HG02798 (cell line): ENCODE results near the gene SOX5.
"Not testable (repeated sequence)": the region's sequence is repeated elsewhere in the genome, so short reads cannot be mapped to it uniquely, and the experiment has no call there.

ENCODE experiments used
- ATAC-seq: cut with Tn5 transposase; IDR thresholded peaks from one replicate; pipeline ENCODE4 v1.9.1; 2021; ENCODE audit warnings: mild to moderate bottlenecking; ENCODE audit not compliant: unreplicated experiment, poor library complexity

The SOX5 gene

DNA sequence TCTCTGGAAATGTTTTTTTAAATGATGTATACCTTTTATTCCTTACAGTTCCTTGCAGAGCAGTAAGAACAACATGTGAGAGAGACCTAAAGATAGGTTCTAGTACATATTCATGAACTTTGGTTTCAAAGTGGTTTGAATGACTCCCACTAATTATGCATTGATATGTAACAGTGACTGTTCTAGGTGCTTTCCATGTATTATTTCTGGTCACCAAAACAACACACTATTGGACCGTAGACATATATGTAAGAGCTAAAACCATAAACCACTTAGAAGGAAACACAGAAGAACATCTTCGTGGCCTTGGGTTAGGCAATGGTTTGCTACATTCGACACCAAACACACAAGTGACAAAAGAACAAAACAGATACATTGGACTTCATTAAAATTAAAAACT lies 37.9 kb downstream of the SOX5 start:
- peak; percentile 65 for ATAC-seq

DNA sequence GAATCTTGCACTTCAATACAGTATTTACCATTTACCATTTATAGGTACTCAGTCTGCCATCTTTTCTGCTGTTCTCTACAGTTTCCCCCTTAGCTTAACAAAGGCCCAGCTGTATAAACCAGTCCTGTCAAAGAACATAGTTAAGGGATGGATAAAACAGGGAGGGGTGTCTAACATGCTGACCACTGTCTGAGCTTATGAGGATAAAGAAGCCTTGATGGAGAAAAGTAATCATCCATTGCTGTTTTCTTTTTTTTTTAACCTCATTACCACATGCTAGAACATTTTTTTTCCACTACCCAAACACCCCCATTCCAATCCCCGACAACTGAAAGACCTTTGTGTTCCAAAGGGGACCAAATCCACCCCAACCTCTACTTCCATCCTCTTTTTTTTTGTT lies 39.9 kb downstream of the SOX5 start:
- ATAC-seq = no peak

DNA sequence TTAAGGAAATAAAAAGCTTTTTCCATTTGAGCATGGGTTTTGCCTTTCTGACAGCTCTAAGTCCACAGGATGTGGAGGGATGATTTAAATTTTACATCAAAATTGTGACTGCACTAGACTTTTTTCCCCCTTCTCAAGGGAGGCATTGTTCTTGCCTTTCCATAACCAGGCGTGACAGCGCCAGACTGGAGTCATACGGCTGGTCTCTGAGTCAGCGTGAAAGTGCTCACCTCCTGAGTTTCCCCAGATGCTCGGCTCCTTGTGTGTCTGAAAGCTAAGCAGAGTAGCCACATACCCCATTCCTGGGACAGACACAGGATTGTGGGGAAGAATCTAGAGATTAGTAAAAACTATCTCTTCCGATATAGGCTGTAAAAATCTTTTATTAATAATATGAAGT lies 43.1 kb downstream of the SOX5 start:
- no peak for ATAC-seq

DNA sequence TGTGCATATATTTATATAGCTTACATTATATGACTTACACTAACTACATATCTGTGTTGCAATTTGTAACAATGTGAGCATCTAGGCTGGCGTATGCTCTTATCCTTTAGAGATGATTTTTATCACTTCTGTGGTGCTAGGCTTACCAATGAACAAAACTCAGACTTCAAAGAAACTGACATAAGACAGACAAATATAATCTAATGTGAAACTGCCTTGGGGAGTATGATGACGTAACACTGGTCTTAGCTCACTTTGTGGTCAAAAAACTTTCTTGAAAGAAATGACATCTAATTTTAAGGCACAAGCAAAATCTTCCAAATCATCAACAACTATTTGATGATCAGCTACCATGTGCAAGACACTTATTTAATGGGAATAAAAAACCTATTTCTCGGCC lies 50.0 kb downstream of the SOX5 start:
- no peak for ATAC-seq

DNA sequence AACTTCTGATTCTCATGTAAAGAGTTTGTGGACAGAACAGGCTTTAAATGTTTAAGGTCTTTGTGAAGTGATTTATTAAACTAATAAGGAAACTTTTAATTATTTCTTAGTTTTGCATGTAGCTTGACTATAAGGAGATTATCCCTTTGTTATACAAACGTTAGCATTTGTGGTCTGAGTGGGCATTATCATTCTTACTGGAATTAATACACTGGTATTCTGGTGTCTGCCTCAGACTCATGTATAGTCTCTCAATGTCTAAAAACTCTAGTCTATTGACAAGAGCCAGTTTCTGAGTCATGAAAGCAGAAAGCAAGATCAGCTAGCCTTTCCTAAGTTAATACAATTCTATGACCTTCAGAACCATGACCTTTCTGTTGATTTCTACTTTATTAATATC lies 51.3 kb downstream of the SOX5 start:
- no peak for ATAC-seq

DNA sequence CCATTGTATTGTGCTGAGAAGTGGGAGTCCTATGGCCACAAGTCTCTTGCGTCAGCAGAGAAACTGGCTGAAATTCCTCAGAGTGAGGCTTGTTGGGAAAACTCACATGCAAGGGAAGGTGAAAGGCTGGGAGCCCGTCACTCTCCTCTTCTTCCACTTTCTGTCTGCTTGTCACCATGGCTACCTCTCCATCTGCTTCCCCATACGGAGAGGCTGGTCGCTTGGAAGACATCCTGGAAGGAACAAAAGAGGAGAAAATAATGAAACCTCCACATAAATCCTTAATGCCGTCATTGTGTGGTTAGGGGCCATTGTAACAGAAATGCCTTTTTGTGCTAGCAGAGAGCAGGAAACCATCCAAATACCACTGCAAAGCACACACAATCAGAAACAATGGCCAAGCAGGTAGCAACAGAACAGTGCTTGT lies 53.7 kb downstream of the SOX5 start:
- no peak for ATAC-seq

DNA sequence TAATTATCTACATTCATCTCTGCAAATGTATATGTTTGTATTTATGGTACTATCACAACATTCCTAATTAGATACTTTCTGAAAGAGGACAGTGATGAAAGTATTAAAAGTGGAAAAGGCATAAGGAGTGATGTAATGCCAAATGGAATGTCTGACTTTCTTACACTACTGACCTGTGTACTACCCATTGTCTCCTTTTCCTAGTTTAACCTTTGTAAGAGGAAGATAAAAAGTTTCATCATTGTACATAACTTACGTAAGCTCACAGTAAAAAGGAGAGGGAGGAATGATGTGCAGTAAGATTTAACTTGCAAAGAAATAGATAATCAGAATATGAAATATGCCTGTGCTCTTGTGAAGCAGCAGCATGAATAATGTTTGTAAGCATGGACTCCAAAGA lies 55.9 kb downstream of the SOX5 start:
- ATAC-seq = no peak

DNA sequence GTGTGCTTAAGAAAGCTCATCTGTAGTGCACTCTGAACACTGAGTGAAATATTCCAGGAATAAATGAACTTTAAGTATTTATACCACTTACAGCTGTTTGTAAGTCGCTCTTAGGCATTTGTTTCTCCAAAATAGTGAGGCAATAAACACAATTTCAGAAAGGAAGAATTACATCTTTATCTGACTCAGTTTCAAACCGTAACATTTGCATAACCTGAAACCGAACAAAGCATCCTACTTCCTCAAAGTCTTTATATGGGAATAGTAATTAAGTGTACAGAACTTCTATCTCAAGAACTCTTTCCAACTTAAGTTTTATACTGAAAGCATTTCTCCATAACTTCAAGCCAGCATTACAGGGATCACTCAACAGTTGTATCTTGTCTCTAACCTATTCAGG lies 58.4 kb downstream of the SOX5 start:
- peak; percentile 44 for ATAC-seq

DNA sequence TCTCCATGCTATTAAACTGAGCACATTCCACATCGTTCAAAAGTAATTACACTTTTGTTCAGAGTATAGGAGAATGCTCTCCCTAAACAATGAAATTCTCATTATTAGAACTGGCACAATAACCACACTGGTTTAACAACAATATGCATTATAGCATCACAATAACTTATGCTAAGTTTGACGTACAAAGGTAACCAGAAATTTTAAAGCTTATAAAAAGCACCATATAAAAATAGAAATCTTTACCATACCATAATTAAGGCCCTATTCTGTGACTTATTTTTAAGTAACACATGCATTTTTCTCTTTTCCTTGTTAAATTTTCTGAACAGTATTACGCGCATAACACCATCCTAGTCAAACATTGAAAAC lies 60.4 kb downstream of the SOX5 start:
- no peak for ATAC-seq

DNA sequence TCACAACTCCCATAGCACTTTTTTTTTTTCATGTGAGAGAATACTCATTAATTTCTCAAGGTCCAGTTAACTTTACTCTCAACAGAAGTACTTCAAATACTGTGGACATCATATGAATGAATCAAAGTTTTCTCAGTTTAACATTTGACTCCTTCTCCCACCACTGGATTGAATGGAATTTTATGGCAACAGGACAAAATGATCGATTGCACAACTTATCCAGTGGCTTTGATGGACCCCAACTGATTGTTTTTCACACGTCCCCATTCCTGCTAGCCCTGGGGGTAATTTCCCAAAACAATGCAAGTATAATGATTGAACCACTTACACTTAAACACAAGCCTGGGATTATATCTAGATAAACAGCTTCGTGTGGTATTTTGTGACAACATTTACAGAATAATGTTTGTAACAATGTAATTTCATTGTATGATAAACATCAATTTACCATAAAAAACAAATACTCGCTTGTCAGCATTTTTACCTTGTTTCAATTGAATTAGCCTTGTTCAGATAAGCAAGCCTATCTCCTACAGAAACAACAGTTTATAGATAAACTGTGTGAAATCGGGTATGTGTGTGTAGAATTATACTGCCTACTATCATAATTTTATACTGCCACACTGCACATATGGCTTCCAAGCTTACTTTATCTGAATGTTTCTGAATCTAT lies 60.9 kb downstream of the SOX5 start:
- no peak for ATAC-seq

DNA sequence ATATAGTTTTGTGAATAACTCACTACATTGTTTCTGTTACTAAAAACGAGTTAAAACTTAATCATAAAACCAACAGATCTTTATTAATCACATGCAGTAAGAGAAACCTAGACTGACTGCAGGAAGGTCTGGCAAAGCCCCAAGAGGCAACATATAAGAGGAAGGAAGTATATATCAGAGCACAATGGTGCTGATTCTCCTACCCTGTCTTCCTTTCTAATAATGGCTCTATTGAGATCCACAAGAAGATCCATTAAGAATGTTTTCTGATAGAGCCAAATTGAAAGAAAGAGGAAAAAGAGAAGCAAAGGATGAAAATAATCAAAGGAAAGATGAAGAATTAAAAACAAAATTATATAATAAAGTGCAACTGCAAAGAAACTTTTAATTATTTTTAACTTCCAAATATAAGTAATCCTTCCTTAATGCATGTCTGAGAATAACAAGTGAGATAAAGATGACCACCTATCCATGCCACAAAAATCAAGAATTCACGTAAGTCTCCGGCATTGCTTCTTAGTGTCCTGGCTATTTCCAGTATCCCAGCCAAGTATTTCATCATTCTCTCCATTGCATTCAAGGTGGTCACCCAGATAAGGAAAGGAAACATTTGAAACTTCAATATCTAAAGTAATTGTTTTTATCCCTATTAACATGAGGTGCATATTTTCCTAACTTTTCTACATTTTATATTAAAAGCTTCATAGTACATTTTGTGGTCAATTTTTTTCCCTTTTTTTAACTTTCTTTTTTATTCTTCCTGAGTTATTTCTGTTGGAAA lies 62.2 kb downstream of the SOX5 start:
- no peak for ATAC-seq

DNA sequence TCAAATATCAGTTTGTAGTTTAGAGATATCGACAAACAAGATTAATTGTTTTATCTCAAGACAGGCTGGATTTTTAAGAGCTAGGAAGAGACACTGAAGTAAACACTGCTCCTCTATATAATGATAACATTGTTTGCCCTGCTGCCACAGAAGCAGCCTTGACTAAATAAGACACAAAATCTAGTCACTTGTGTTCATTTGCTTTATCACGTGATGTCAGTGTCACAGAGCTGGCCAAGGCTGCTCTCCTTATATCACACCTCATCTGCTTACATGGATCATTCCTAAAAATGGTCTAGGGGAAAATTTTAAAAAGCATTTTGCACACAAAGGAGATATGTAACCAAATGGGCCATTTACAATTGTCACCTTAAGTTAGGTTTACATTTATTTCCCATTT lies 64.1 kb downstream of the SOX5 start:
- no peak for ATAC-seq

DNA sequence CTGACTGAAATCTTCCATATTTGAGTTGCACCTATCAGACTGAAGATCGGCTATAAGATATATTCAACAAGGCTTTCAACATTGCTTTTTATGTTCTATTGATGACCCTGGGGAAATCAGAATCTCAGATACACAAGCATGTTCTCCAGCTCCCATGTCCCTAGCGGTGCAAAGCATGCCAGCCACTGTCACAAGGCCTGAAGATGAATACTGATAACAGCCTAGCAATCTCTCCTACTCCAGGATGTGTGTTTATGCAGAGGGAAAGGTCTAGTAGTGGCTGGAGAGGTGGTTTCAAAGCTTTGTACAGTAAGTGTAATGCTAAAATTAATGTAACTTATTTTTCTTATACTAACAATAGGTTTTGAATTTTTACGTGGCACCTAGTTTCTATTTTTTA lies 64.6 kb downstream of the SOX5 start:
- no peak for ATAC-seq

DNA sequence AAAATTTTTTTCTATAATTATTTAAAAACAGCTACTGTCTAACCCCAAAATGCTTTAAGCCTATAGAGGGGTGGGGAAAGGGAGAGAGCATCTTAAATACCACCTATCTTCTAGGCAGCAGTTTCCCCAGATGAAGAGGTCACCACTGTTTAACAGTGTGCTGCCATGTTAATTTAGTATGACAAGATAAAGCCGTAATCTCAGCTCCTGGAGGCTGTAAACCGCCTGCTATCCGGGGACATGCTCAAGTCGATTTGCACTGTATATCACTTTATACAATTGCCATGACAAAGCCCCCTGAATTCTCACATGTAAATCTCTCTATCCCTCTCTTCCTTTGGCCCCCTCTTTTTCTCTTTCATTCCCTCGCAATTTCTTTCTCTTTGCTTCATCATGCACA lies 68.5 kb downstream of the SOX5 start:
- ATAC-seq = no peak

DNA sequence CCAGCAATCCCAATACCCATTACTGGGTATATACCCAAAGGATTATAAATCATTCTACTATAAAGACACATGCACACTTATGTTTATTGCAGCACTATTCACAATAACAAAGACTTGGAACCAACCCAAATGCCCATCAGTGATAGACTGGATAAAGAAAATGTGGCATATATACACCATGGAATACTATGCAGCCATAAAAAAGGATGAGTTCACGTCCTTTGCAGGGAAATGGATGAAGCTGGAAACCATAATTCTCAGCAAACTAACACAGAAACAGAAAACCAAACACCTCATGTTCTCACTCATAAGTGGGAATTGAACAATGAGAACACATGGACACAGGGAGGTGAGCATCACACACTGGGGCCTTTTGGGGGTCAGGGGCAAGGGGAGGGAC lies 72.9 kb downstream of the SOX5 start:
- not testable (repeated sequence) for ATAC-seq

DNA sequence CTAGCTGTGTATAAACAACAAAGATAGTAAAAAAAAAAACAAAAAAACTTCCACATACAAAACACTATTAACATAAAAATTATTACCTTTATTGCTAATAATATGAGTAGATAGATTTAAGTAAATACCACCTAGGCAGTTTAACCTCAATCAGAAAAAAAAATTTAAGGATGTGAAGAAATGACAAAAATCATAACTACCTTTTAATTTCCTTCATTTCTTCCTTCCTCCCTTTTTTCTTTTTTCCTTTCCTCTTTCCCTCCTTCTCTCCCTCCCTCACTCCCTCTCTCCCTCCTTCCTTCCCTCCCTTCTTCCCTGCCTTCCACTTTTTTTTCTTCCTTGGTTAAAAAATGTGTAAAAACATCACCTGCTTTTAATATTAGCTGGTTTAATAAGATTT lies 81.7 kb downstream of the SOX5 start:
- no peak for ATAC-seq

DNA sequence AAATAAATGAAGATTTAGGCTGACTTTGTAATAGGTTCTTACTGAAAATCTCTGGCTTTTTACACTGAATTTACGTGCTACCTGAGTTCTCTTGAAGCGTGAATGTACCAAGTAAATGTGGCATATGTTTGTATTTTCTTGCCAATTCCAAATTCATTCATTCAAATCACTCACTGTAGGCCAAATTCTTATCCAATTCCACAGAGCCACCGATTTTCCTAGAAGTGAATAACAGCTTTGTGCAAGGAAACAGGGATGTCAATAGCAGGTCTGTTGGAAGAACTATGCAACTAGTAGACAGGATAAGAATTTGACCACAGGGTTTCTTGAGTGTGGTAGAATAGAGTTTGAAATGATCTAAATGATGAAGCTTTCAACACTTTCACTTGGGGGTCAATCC lies 86.8 kb downstream of the SOX5 start:
- ATAC-seq = no peak

DNA sequence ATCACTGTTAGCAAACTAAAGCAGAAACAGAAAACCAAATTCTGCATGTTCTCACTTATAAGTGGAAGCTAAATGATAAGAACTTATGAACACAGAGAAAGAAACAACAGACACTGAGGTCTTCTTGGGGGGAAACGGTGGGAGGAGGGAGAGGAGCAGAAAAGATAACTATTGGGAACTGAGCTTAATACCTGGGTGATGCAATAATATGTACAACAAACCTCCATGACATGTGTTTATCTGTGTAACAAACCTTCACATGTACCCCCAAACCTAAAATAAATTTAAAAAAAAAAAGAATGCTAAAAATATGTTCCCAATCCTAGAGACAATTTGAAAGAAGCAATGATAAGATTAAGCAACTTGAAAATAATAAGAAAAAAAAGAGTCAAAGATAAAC lies 89.5 kb downstream of the SOX5 start:
- no peak for ATAC-seq

DNA sequence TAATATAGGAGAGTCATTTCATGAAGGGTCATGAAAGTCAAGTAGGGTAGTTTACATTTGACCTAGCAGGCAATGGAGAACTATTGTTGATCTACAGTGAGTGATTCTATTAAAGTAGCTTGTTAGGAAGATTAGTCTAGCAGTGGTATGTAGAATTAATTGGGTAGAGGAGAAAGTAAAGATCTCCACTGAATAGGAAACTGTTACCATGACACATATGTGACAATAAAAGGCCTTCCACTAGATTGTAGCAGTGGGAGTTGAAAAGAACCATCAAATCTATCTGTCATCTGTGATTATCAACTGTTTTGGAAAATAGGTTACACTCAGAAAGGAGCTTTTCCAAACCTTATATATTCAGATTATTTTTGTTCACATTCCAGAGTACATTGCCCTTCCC lies 92.3 kb downstream of the SOX5 start:
- no peak for ATAC-seq

DNA sequence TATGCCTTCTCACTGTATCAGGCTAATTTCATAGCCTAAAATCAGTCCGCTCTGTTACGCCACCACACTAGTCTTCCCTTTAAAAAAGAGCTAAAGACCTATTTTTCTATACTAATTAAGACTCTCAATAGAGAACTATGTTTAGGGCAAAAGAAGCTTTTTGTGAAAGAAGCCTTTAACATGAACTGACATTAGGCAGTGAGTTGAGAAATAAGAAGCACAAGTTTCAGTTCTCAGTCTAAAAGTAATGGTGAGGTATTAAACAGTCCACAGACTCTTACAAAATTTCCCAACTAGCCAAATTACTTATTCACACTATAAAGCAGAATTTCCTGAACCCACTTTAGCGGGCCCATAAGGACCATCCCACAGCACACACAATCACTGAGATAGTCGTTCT lies 93.7 kb downstream of the SOX5 start:
- no peak for ATAC-seq

DNA sequence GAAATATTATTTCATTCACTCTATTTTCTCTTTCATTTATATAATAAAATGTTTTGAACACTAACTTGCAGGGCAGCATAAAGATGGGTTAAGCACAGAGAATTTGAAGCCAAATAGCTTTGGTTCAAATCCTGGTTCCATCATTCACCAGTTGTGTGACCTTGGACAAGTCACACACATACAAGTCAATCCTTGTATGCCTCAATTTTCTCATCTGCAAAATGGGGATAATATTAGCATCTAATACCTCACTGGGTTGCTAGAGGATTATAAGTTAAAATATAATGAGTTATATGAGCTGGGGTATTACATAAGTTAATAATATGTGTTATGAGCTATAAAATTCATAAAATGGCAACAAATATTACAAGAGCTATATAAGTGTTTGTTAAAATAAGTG lies 94.9 kb downstream of the SOX5 start:
- no peak for ATAC-seq

DNA sequence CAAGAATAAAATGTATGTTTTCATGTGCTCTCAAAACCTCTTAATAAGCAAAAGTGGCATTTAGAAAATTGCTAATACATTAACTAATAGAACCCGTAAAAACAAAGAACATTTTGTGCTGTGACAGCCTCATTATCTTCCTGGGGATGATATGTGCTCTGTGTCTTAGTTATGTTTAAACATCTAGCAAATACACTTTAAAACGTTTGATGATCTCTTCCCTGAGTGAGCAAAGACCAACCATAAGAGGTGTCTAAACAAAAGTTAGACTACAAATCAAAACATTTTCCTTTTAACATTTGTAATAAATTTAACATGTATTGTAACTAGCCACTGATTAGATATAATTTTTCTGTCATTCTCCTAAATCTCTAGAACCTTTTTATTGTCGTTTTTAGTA lies 95.8 kb downstream of the SOX5 start:
- no peak for ATAC-seq
